ENCODE measurements around the gene FDXACB1. TPM values are rescaled to one million over a fixed set of nuclear protein-coding genes. Genes with fewer than 3 reads are reported as not detected.

FDXACB1 gene
- total and polyA plus RNA-seq, 4 donors: 0.95 to 2.3 (median 1.3) TPM

- Histone ChIP-seq H3K4me3 (ENCODE audit: low read depth in 1 of 3, low read length in 3 of 3) (no peak overlapping the region), H3K27me3 (ENCODE audit: control insufficient read depth in 4 of 4, insufficient read depth in 4 of 4, low read length in 3 of 4) (no peaks in the 10 kb centered on the region), H3K36me3 (ENCODE audit: control insufficient read depth in 4 of 4, insufficient read depth in 3 of 4, low read depth in 1 of 4, low read length in 3 of 4) (no peaks in the 10 kb centered on the region), H3K4me1 (ENCODE audit: control insufficient read depth in 4 of 4, insufficient read depth in 4 of 4, low read length in 3 of 4) (peaks cover 0 to 53% (median 39%) of the 10 kb centered on the region in 4 donors), H3K9me3 (ENCODE audit: control insufficient read depth in 4 of 4, low read length in 3 of 4) (no peaks in the 10 kb centered on the region), H3K9ac (ENCODE audit: low read depth in 1 of 2, low read length in 2 of 2) (no peak overlapping the region), H3K27ac (ENCODE audit: low read depth in 1 of 2, low read length in 2 of 2) (peak overlapping the region; percentile 45 to 66)
- TF ChIP-seq RAD21 (IDR thresholded peaks at IDR 0.05): no peak
- no peak for TF ChIP-seq ATF3 (IDR thresholded peaks at IDR 0.05)
- TF ChIP-seq NR2F2 (IDR thresholded peaks at IDR 0.05): no peak
- no peak for DNase-seq (ENCODE audit: low spot score)
- 57% methylated on average over 5 of the region's 5 CpGs for WGBS
These were observed 44.4 kb upstream of the FDXACB1 start for GRCh38 chr11:111923351-111923788.

- Histone ChIP-seq H3K9ac (ENCODE audit: low read depth in 1 of 2, low read length in 2 of 2) (peak overlapping the region in 1 of 2 donors; percentile 33), H3K27ac (ENCODE audit: low read depth in 1 of 2, low read length in 2 of 2) (peak overlapping the region; percentile 45 to 66), H3K9me3 (ENCODE audit: control insufficient read depth in 4 of 4, low read length in 3 of 4) (no peaks in the 10 kb centered on the region), H3K4me3 (ENCODE audit: low read depth in 1 of 3, low read length in 3 of 3) (no peak overlapping the region), H3K27me3 (ENCODE audit: control insufficient read depth in 4 of 4, insufficient read depth in 4 of 4, low read length in 3 of 4) (no peaks in the 10 kb centered on the region), H3K4me1 (ENCODE audit: control insufficient read depth in 4 of 4, insufficient read depth in 4 of 4, low read length in 3 of 4) (peaks cover 0 to 59% (median 44%) of the 10 kb centered on the region in 4 donors), H3K36me3 (ENCODE audit: control insufficient read depth in 4 of 4, insufficient read depth in 3 of 4, low read depth in 1 of 4, low read length in 3 of 4) (no peaks in the 10 kb centered on the region)
- TF ChIP-seq GABPA (IDR thresholded peaks at IDR 0.05 in 1 of 2, conservative IDR thresholded peaks at IDR 0.05 in 1 of 2) (no peak), REST (IDR thresholded peaks at IDR 0.05) (no peak), RXRA (IDR thresholded peaks at IDR 0.05) (no peak), FOXA2 (IDR thresholded peaks at IDR 0.05) (no peak), HNF4A (conservative IDR thresholded peaks at IDR 0.05) (peak in 1 of 2 donors; percentile 39), SP1 (IDR thresholded peaks at IDR 0.05) (no peak), ATF3 (IDR thresholded peaks at IDR 0.05) (no peak), RAD21 (IDR thresholded peaks at IDR 0.05) (peak; percentile 16 to 21), CTCF (IDR thresholded peaks at IDR 0.05; ENCODE audit: low read depth, low read length, missing input control) (no peak), MAX (IDR thresholded peaks at IDR 0.05) (no peak), TAF1 (conservative IDR thresholded peaks at IDR 0.05) (no peak), ZBTB33 (IDR thresholded peaks at IDR 0.05) (no peak), FOXA1 (IDR thresholded peaks at IDR 0.05) (no peak)
- WGBS: 6% methylated on average over 2 of the region's 2 CpGs
- no peak for DNase-seq (ENCODE audit: low spot score)
These were observed 43.8 kb upstream of the FDXACB1 start for GRCh38 chr11:111922803-111923202.

Data from liver (tissue), 9 donors.